Thoracic aorta (tissue), 2 donors: ENCODE results near the gene BTAF1. TPM values are rescaled to one million over a fixed set of nuclear protein-coding genes. Genes with fewer than 3 reads are reported as not detected.

Source experiments
- ATAC-seq: fragments of 150-250 bp; one replicate; pipeline ENCODE4 v1.8.0; 2017; ENCODE audit warnings: low read depth; ENCODE audit not compliant: insufficient number of reproducible peaks, low FRiP score
- DNase-seq: peaks from one replicate; pipeline ENCODE4 v3.0.0-alpha.2; 2020; ENCODE audit warnings: low spot score
- H3K27ac ChIP-seq, 2 donors: fragments of 200-600 bp; sonication (generic); 1 replicate in 1 of 2; 2 replicates in 1 of 2; pipeline ENCODE4 v1.5.1; 2016; ENCODE audit warnings: mild to moderate bottlenecking in 2 of 2, moderate library complexity in 2 of 2
- H3K27me3 ChIP-seq: fragments of 200-600 bp; sonication (generic); replicated peaks from 2 replicates; pipeline ENCODE4 v1.6.0; 2016; ENCODE audit warnings: mild to moderate bottlenecking; ENCODE audit not compliant: insufficient read depth
- H3K36me3 ChIP-seq: fragments of 200-600 bp; sonication (generic); one replicate; pipeline ENCODE4 v1.5.1; 2016
- H3K4me1 ChIP-seq, 2 donors: fragments of 200-600 bp; sonication (generic); 1 replicate in 1 of 2; 2 replicates in 1 of 2; pipeline versions ENCODE4 v1.5.1 to v1.6.0; 2016; ENCODE audit warnings: low read depth in 2 of 2, mild to moderate bottlenecking in 1 of 2; ENCODE audit not compliant: control insufficient read depth in 1 of 2
- H3K4me3 ChIP-seq: fragments of 200-600 bp; sonication (generic); 2 replicates; pipeline ENCODE4 v1.5.1; 2016; ENCODE audit warnings: mild to moderate bottlenecking
- H3K9me3 ChIP-seq: fragments of 200-600 bp; sonication (generic); 2 replicates; pipeline ENCODE4 v1.5.1; 2016
- CTCF ChIP-seq: fragments of 200-600 bp; sonication (generic); IDR thresholded peaks from one replicate; pipeline ENCODE4 v1.5.1; 2019; ENCODE audit warnings: antibody characterized with exemption
- total RNA-seq, 2 donors: library from RNA; depleted of rRNA; stranded (reverse); fragments of >200 nt; gene quantifications; one replicate each; pipeline versions ENCODE4 v1.1.0 to v1.2.3, GENCODE V29; 2016

Gene BTAF1
- total RNA-seq, 2 donors from 2014 or later: 55.4 to 72.2 TPM

GRCh38 chr10:92054807-92055206, 131.2 kb downstream of the BTAF1 start:
- Histone ChIP-seq H3K27ac (no peak overlapping the region), H3K9me3 (no peaks in the 10 kb centered on the region), H3K27me3 (no peaks in the 10 kb centered on the region), H3K4me1 (no peaks in the 10 kb centered on the region), H3K4me3 (no peak overlapping the region), H3K36me3 (peaks cover 6% of the 10 kb centered on the region)
- TF ChIP-seq CTCF: no peak
- DNase-seq: no peak
- ATAC-seq: no peak

GRCh38 chr10:92062273-92062672, 138.7 kb downstream of the BTAF1 start:
- Histone ChIP-seq H3K27me3 (no peaks in the 10 kb centered on the region), H3K9me3 (no peaks in the 10 kb centered on the region), H3K4me3 (no peak overlapping the region), H3K36me3 (no peaks in the 10 kb centered on the region), H3K27ac (no peak overlapping the region), H3K4me1 (no peaks in the 10 kb centered on the region)
- no peak for DNase-seq
- no peak for TF ChIP-seq CTCF
- no peak for ATAC-seq

- no peak for TF ChIP-seq CTCF
- Histone ChIP-seq H3K4me1 (no peaks in the 10 kb centered on the region), H3K9me3 (no peaks in the 10 kb centered on the region), H3K4me3 (no peak overlapping the region), H3K27me3 (no peaks in the 10 kb centered on the region), H3K27ac (no peak overlapping the region), H3K36me3 (no peaks in the 10 kb centered on the region)
- ATAC-seq (no peak), DNase-seq (no peak)
Observed at GRCh38 chr10:92064506-92064905, 140.9 kb downstream of the BTAF1 start.

- Histone ChIP-seq H3K27ac (no peak overlapping the region), H3K4me1 (no peaks in the 10 kb centered on the region), H3K27me3 (no peaks in the 10 kb centered on the region), H3K4me3 (no peak overlapping the region), H3K36me3 (no peaks in the 10 kb centered on the region), H3K9me3 (no peaks in the 10 kb centered on the region)
- ATAC-seq (no peak), DNase-seq (no peak)
- TF ChIP-seq CTCF: no peak
Observed at GRCh38 chr10:92066386-92066785, 142.8 kb downstream of the BTAF1 start.

- TF ChIP-seq CTCF: no peak
- Histone ChIP-seq H3K27me3 (no peaks in the 10 kb centered on the region), H3K9me3 (no peaks in the 10 kb centered on the region), H3K4me3 (no peak overlapping the region), H3K4me1 (no peaks in the 10 kb centered on the region), H3K36me3 (no peaks in the 10 kb centered on the region), H3K27ac (no peak overlapping the region)
- no peak for DNase-seq
- no peak for ATAC-seq
Observed at GRCh38 chr10:92068900-92069299, 145.3 kb downstream of the BTAF1 start.
